ENCODE results near the gene RSF1. TPM values are rescaled to one million over a fixed set of nuclear protein-coding genes. Genes with fewer than 3 reads are reported as not detected.

The RSF1 gene
- total and polyA plus RNA-seq, 4 donors, result 5.2 to 33.1 (median 13.4) TPM

DNA sequence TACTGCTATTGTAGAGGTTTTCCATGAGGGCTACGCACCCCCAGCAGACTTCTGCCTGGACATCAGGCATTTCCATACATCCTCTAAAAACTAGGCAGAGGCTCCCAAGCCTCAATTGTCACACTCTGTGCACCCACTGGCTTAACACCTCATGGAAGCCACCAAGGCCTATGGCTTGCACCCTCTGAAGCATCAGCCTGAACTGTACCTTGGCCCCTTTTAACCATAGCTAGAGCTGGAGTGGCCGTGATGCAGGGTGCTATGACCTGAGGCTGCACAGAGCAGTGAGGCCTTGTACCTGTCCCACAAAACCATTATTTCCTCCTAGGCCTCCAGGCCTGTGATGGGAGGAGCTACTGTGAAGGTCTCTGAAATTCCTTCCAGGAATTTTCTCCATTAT lies 34.3 kb upstream of the RSF1 start:
- TF ChIP-seq REST (IDR thresholded peaks at IDR 0.05) (no peak), YY1 (IDR thresholded peaks at IDR 0.05) (no peak), RXRA (IDR thresholded peaks at IDR 0.05) (no peak), TAF1 (conservative IDR thresholded peaks at IDR 0.05) (no peak), SP1 (IDR thresholded peaks at IDR 0.05) (no peak), FOXA2 (IDR thresholded peaks at IDR 0.05) (no peak), JUND (IDR thresholded peaks at IDR 0.05) (no peak), HNF4G (IDR thresholded peaks at IDR 0.05) (no peak), FOXA1 (IDR thresholded peaks at IDR 0.05) (no peak), HNF4A (conservative IDR thresholded peaks at IDR 0.05) (no peak), RAD21 (IDR thresholded peaks at IDR 0.05) (no peak), NR2F2 (IDR thresholded peaks at IDR 0.05) (no peak)
- TF ChIP-seq, protein P1, sequence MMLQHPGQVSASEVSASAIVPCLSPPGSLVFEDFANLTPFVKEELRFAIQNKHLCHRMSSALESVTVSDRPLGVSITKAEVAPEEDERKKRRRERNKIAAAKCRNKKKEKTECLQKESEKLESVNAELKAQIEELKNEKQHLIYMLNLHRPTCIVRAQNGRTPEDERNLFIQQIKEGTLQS (IDR thresholded peaks at IDR 0.05), result no peak
- TF ChIP-seq, protein P2, sequence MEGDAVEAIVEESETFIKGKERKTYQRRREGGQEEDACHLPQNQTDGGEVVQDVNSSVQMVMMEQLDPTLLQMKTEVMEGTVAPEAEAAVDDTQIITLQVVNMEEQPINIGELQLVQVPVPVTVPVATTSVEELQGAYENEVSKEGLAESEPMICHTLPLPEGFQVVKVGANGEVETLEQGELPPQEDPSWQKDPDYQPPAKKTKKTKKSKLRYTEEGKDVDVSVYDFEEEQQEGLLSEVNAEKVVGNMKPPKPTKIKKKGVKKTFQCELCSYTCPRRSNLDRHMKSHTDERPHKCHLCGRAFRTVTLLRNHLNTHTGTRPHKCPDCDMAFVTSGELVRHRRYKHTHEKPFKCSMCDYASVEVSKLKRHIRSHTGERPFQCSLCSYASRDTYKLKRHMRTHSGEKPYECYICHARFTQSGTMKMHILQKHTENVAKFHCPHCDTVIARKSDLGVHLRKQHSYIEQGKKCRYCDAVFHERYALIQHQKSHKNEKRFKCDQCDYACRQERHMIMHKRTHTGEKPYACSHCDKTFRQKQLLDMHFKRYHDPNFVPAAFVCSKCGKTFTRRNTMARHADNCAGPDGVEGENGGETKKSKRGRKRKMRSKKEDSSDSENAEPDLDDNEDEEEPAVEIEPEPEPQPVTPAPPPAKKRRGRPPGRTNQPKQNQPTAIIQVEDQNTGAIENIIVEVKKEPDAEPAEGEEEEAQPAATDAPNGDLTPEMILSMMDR (IDR thresholded peaks at IDR 0.05; ENCODE audit: low read depth, low read length, missing input control), result no peak
- TF ChIP-seq, protein P3, sequence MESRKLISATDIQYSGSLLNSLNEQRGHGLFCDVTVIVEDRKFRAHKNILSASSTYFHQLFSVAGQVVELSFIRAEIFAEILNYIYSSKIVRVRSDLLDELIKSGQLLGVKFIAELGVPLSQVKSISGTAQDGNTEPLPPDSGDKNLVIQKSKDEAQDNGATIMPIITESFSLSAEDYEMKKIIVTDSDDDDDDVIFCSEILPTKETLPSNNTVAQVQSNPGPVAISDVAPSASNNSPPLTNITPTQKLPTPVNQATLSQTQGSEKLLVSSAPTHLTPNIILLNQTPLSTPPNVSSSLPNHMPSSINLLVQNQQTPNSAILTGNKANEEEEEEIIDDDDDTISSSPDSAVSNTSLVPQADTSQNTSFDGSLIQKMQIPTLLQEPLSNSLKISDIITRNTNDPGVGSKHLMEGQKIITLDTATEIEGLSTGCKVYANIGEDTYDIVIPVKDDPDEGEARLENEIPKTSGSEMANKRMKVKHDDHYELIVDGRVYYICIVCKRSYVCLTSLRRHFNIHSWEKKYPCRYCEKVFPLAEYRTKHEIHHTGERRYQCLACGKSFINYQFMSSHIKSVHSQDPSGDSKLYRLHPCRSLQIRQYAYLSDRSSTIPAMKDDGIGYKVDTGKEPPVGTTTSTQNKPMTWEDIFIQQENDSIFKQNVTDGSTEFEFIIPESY (IDR thresholded peaks at IDR 0.05), result no peak
- no peak overlapping the region for H3K4me3 ChIP-seq (ENCODE audit: low read depth in 1 of 3, low read length in 3 of 3)
- no peak for DNase-seq (ENCODE audit: low spot score)
- H3K27ac ChIP-seq (ENCODE audit: low read depth in 1 of 2, low read length in 2 of 2), result no peak overlapping the region
- over 99% methylated on average over 2 of the region's 2 CpGs for WGBS
- H3K9me3 ChIP-seq (ENCODE audit: control insufficient read depth in 4 of 4, low read length in 3 of 4), result peaks cover 2 to 7% (median 5%) of the 10 kb centered on the region in 4 donors
- H3K27me3 ChIP-seq (ENCODE audit: control insufficient read depth in 4 of 4, insufficient read depth in 4 of 4, low read length in 3 of 4), result no peaks in the 10 kb centered on the region
- H3K4me1 ChIP-seq (ENCODE audit: control insufficient read depth in 4 of 4, insufficient read depth in 4 of 4, low read length in 3 of 4), result no peaks in the 10 kb centered on the region
- no peak overlapping the region for H3K9ac ChIP-seq (ENCODE audit: low read depth in 1 of 2, low read length in 2 of 2)
- H3K36me3 ChIP-seq (ENCODE audit: control insufficient read depth in 4 of 4, insufficient read depth in 3 of 4, low read depth in 1 of 4, low read length in 3 of 4), result peaks cover 4 to 14% (median 6%) of the 10 kb centered on the region in 4 donors

DNA sequence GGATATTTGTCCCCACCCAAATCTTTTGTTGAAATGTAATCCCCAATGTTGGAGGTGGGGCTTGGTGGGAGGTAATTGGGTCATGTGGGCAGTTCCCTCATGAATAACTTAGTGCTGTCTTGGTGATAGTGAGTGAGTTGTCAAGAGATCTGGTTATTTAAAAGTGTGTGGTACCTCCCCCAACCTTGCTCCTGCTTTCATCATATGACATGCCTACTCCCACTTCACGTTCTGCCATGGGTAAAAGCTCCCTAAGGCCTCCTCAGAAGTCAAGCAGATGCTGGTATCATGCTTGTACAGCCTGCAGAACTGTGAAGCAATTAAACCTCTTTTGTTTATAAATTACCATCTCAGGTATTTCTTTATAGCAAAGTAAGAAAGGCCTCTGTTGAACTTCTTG lies 31.0 kb upstream of the RSF1 start:
- H3K9me3 ChIP-seq (ENCODE audit: control insufficient read depth in 4 of 4, low read length in 3 of 4), result peaks cover 2 to 7% (median 5%) of the 10 kb centered on the region in 4 donors
- H3K27ac ChIP-seq (ENCODE audit: low read depth in 1 of 2, low read length in 2 of 2), result no peak overlapping the region
- H3K27me3 ChIP-seq (ENCODE audit: control insufficient read depth in 4 of 4, insufficient read depth in 4 of 4, low read length in 3 of 4), result no peaks in the 10 kb centered on the region
- DNase-seq (ENCODE audit: low spot score), result no peak
- no peak overlapping the region for H3K4me3 ChIP-seq (ENCODE audit: low read depth in 1 of 3, low read length in 3 of 3)
- H3K36me3 ChIP-seq (ENCODE audit: control insufficient read depth in 4 of 4, insufficient read depth in 3 of 4, low read depth in 1 of 4, low read length in 3 of 4), result peaks cover 2 to 14% (median 7%) of the 10 kb centered on the region in 4 donors
- H3K9ac ChIP-seq (ENCODE audit: low read depth in 1 of 2, low read length in 2 of 2), result no peak overlapping the region
- H3K4me1 ChIP-seq (ENCODE audit: control insufficient read depth in 4 of 4, insufficient read depth in 4 of 4, low read length in 3 of 4), result no peaks in the 10 kb centered on the region
- WGBS, result 92% methylated on average over 1 of the region's 1 CpG
- TF ChIP-seq FOXA2 (IDR thresholded peaks at IDR 0.05), result no peak
- TF ChIP-seq EGR1 (IDR thresholded peaks at IDR 0.05; ENCODE audit: low read depth in 2 of 2), result no peak
- TF ChIP-seq YY1 (IDR thresholded peaks at IDR 0.05), result no peak
- TF ChIP-seq, protein P3 (IDR thresholded peaks at IDR 0.05), result no peak
- no peak for TF ChIP-seq REST (IDR thresholded peaks at IDR 0.05)
- no peak for TF ChIP-seq NR2F2 (IDR thresholded peaks at IDR 0.05)
- TF ChIP-seq, protein P2 (IDR thresholded peaks at IDR 0.05; ENCODE audit: low read depth, low read length, missing input control), result no peak
- no peak for TF ChIP-seq FOXA1 (IDR thresholded peaks at IDR 0.05)
- no peak for TF ChIP-seq TAF1 (conservative IDR thresholded peaks at IDR 0.05)
